Measurements from ENCODE around the gene DEFB125. TPM values are rescaled to one million over a fixed set of nuclear protein-coding genes. Genes with fewer than 3 reads are reported as not detected.

DEFB125 gene
- polyA plus RNA-seq, 1 experiment = not detected

GRCh38 chr20:64026-64603 lies 23.4 kb upstream of the DEFB125 start:
- TF ChIP-seq, protein P1, sequence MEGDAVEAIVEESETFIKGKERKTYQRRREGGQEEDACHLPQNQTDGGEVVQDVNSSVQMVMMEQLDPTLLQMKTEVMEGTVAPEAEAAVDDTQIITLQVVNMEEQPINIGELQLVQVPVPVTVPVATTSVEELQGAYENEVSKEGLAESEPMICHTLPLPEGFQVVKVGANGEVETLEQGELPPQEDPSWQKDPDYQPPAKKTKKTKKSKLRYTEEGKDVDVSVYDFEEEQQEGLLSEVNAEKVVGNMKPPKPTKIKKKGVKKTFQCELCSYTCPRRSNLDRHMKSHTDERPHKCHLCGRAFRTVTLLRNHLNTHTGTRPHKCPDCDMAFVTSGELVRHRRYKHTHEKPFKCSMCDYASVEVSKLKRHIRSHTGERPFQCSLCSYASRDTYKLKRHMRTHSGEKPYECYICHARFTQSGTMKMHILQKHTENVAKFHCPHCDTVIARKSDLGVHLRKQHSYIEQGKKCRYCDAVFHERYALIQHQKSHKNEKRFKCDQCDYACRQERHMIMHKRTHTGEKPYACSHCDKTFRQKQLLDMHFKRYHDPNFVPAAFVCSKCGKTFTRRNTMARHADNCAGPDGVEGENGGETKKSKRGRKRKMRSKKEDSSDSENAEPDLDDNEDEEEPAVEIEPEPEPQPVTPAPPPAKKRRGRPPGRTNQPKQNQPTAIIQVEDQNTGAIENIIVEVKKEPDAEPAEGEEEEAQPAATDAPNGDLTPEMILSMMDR (IDR thresholded peaks at IDR 0.05; ENCODE audit: insufficient read depth, low read depth, low read length) = no peak
- Histone ChIP-seq H3K27me3 (ENCODE audit: control insufficient read depth, insufficient read depth, low read length) (no peaks in the 10 kb centered on the region), H3K36me3 (ENCODE audit: control insufficient read depth, insufficient read depth, low read length) (no peaks in the 10 kb centered on the region), H3K4me3 (ENCODE audit: low read depth, low read length) (no peak overlapping the region)
- ChIA-PET CTCF (no interaction called here), POLR2A (no interaction called here)
- DNase-seq (ENCODE audit: low read depth) = no peak

DNA sequence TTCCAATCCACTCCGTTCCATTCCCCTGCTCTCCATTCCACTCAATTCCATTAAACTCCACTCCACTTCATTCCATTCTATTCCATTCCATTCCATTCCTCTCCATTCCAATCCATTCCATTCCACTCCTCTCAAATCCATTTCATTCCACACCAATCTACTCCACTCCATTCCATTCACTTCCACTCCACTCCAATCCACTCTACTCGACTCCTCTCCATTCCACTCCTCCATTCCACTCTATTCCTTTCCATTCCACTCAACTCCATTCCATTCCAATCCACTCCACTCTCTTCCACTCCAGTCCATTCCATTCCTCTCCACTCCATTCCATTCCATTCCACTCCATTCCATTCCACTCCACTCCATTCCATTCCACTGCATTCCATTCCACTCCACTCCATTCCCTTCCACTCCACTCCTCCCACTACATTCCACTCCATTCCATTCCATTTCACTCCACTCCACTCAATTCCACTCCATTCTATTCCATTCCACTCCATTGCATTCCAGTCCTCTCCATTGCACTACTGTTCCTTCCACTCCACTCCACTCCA lies 22.6 kb upstream of the DEFB125 start:
- no peaks in the 10 kb centered on the region for H3K27me3 ChIP-seq (ENCODE audit: control insufficient read depth, insufficient read depth, low read length)
- no peak overlapping the region for H3K4me3 ChIP-seq (ENCODE audit: low read depth, low read length)
- POLR2A ChIA-PET = no interaction called here
- CTCF ChIA-PET = no interaction called here
- TF ChIP-seq, protein P1 (IDR thresholded peaks at IDR 0.05; ENCODE audit: insufficient read depth, low read depth, low read length) = no peak
- DNase-seq (ENCODE audit: low read depth) = no peak
- no peaks in the 10 kb centered on the region for H3K36me3 ChIP-seq (ENCODE audit: control insufficient read depth, insufficient read depth, low read length)

GRCh38 chr20:77231-77630 lies 10.2 kb upstream of the DEFB125 start:
- ChIA-PET CTCF (no interaction called here), POLR2A (no interaction called here)
- no peak overlapping the region for H3K4me3 ChIP-seq (ENCODE audit: low read depth, low read length)
- TF ChIP-seq, protein P1 (IDR thresholded peaks at IDR 0.05; ENCODE audit: insufficient read depth, low read depth, low read length) = no peak
- DNase-seq (ENCODE audit: low read depth) = no peak
- no peaks in the 10 kb centered on the region for H3K27me3 ChIP-seq (ENCODE audit: control insufficient read depth, insufficient read depth, low read length)
- no peaks in the 10 kb centered on the region for H3K36me3 ChIP-seq (ENCODE audit: control insufficient read depth, insufficient read depth, low read length)

GRCh38 chr20:78338-78737 lies 9.1 kb upstream of the DEFB125 start:
- H3K36me3 ChIP-seq (ENCODE audit: control insufficient read depth, insufficient read depth, low read length) = no peaks in the 10 kb centered on the region
- H3K4me3 ChIP-seq (ENCODE audit: low read depth, low read length) = no peak overlapping the region
- CTCF ChIA-PET = no interaction called here
- no peak for DNase-seq (ENCODE audit: low read depth)
- no peaks in the 10 kb centered on the region for H3K27me3 ChIP-seq (ENCODE audit: control insufficient read depth, insufficient read depth, low read length)
- POLR2A ChIA-PET = no interaction called here
- TF ChIP-seq, protein P1 (IDR thresholded peaks at IDR 0.05; ENCODE audit: insufficient read depth, low read depth, low read length) = no peak

DNA sequence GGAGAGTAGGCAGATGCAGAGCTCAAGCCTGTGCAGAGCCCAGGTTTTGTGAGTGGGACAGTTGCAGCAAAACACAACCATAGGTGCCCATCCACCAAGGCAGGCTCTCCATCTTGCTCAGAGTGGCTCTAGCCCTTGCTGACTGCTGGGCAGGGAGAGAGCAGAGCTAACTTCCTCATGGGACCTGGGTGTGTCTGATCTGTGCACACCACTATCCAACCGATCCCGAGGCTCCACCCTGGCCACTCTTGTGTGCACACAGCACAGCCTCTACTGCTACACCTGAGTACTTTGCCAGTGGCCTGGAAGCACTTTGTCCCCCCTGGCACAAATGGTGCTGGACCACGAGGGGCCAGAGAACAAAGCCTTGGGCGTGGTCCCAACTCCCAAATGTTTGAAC lies 7.9 kb upstream of the DEFB125 start:
- TF ChIP-seq, protein P1 (IDR thresholded peaks at IDR 0.05; ENCODE audit: insufficient read depth, low read depth, low read length) = no peak
- Histone ChIP-seq H3K27me3 (ENCODE audit: control insufficient read depth, insufficient read depth, low read length) (no peaks in the 10 kb centered on the region), H3K36me3 (ENCODE audit: control insufficient read depth, insufficient read depth, low read length) (no peaks in the 10 kb centered on the region), H3K4me3 (ENCODE audit: low read depth, low read length) (no peak overlapping the region)
- DNase-seq (ENCODE audit: low read depth) = no peak
- POLR2A ChIA-PET = no interaction called here
- CTCF ChIA-PET = no interaction called here

Measured in BJ (cell line).